ACC112 (cell line): Measurements from ENCODE around the gene CCDC93.
A peak's percentile ranks its signal among the peaks of the same experiment; 100 is the strongest.

ENCODE experiments used
- H2AFZ ChIP-seq: fragments of 200-600 bp; sonication (generic); one replicate; pipeline ENCODE4 v1.6.0; 2017; ENCODE audit warnings: antibody characterized with exemption, low read length; ENCODE audit not compliant: unreplicated experiment
- H3K27ac ChIP-seq: fragments of 200-600 bp; sonication (generic); 2 replicates; pipeline ENCODE4 v1.5.1; 2014; ENCODE audit warnings: low read depth, mild to moderate bottlenecking, antibody characterized with exemption, low read length, moderate library complexity
- H3K27me3 ChIP-seq: fragments of 200-600 bp; sonication (generic); 2 replicates; pipeline ENCODE4 v1.6.1; 2014; ENCODE audit warnings: mild to moderate bottlenecking, antibody characterized with exemption, low read length, moderate library complexity, mixed read lengths; ENCODE audit not compliant: insufficient read depth
- H3K36me3 ChIP-seq: fragments of 200-600 bp; sonication (generic); 2 replicates; pipeline ENCODE4 v1.6.1; 2016; ENCODE audit warnings: mild to moderate bottlenecking, antibody characterized with exemption, low read length, moderate library complexity, mixed read lengths; ENCODE audit not compliant: insufficient read depth
- H3K4me1 ChIP-seq: fragments of 200-600 bp; sonication (generic); one replicate; pipeline ENCODE4 v1.6.1; 2016; ENCODE audit warnings: low read length, mixed read lengths; ENCODE audit not compliant: insufficient read depth, unreplicated experiment, control insufficient read depth
- H3K4me3 ChIP-seq: fragments of 200-600 bp; sonication (generic); 2 replicates; pipeline ENCODE4 v1.5.1; 2014; ENCODE audit warnings: mild to moderate bottlenecking, low read depth, low read length
- H3K79me2 ChIP-seq: fragments of 200-600 bp; sonication (generic); one replicate; pipeline ENCODE4 v1.6.0; 2016; ENCODE audit warnings: low read length; ENCODE audit not compliant: control insufficient read depth, unreplicated experiment, insufficient read depth

Gene CCDC93

GRCh38 chr2:117979911-117980701, 33.8 kb downstream of the CCDC93 start:
- H2AFZ ChIP-seq, result no peak overlapping the region
- H3K4me1 ChIP-seq, result peaks cover 31% of the 10 kb centered on the region
- H3K79me2 ChIP-seq, result peaks cover 8% of the 10 kb centered on the region
- peaks cover 4% of the 10 kb centered on the region; the same call in 1 of the 2 replicates for H3K36me3 ChIP-seq
- H3K27ac ChIP-seq, result peak overlapping the region; percentile 99
- H3K4me3 ChIP-seq, result peak overlapping the region; percentile 28
- no peaks in the 10 kb centered on the region for H3K27me3 ChIP-seq

- H3K4me3 ChIP-seq, result no peak overlapping the region
- peaks cover 8% of the 10 kb centered on the region for H3K79me2 ChIP-seq
- H2AFZ ChIP-seq, result no peak overlapping the region
- H3K36me3 ChIP-seq, result peaks cover 4% of the 10 kb centered on the region; the same call in 1 of the 2 replicates
- no peaks in the 10 kb centered on the region for H3K27me3 ChIP-seq
- H3K4me1 ChIP-seq, result peaks cover 37% of the 10 kb centered on the region
- no peak overlapping the region for H3K27ac ChIP-seq
These were observed 36.2 kb downstream of the CCDC93 start for GRCh38 chr2:117977696-117978095.

- Histone ChIP-seq H3K4me3 (no peak overlapping the region), H3K36me3 (peaks cover 4% of the 10 kb centered on the region), H3K27me3 (no peaks in the 10 kb centered on the region), H3K27ac (no peak overlapping the region), H3K79me2 (peaks cover 8% of the 10 kb centered on the region), H2AFZ (no peak overlapping the region), H3K4me1 (peaks cover 38% of the 10 kb centered on the region)
These were observed 37.3 kb downstream of the CCDC93 start for GRCh38 chr2:117976581-117976980.

GRCh38 chr2:117973498-117974082, 40.3 kb downstream of the CCDC93 start:
- Histone ChIP-seq H3K4me3 (no peak overlapping the region), H3K36me3 (peaks cover 8% of the 10 kb centered on the region), H2AFZ (no peak overlapping the region), H3K4me1 (peaks cover 15% of the 10 kb centered on the region), H3K27ac (peak overlapping the region; percentile 71), H3K27me3 (no peaks in the 10 kb centered on the region), H3K79me2 (no peaks in the 10 kb centered on the region)

- H3K27ac ChIP-seq, result peak overlapping the region; percentile 71
- H2AFZ ChIP-seq, result no peak overlapping the region
- no peaks in the 10 kb centered on the region for H3K27me3 ChIP-seq
- H3K4me3 ChIP-seq, result no peak overlapping the region
- H3K4me1 ChIP-seq, result peaks cover 15% of the 10 kb centered on the region
- H3K79me2 ChIP-seq, result no peaks in the 10 kb centered on the region
- peaks cover 8% of the 10 kb centered on the region for H3K36me3 ChIP-seq
These were observed 41.3 kb downstream of the CCDC93 start for GRCh38 chr2:117972476-117973123.

- Histone ChIP-seq H3K79me2 (no peaks in the 10 kb centered on the region), H3K4me3 (no peak overlapping the region), H3K36me3 (peaks cover 6% of the 10 kb centered on the region), H3K4me1 (peaks cover 15% of the 10 kb centered on the region), H2AFZ (no peak overlapping the region), H3K27ac (no peak overlapping the region), H3K27me3 (no peaks in the 10 kb centered on the region)
These were observed 45.1 kb downstream of the CCDC93 start for GRCh38 chr2:117968722-117969121.

DNA sequence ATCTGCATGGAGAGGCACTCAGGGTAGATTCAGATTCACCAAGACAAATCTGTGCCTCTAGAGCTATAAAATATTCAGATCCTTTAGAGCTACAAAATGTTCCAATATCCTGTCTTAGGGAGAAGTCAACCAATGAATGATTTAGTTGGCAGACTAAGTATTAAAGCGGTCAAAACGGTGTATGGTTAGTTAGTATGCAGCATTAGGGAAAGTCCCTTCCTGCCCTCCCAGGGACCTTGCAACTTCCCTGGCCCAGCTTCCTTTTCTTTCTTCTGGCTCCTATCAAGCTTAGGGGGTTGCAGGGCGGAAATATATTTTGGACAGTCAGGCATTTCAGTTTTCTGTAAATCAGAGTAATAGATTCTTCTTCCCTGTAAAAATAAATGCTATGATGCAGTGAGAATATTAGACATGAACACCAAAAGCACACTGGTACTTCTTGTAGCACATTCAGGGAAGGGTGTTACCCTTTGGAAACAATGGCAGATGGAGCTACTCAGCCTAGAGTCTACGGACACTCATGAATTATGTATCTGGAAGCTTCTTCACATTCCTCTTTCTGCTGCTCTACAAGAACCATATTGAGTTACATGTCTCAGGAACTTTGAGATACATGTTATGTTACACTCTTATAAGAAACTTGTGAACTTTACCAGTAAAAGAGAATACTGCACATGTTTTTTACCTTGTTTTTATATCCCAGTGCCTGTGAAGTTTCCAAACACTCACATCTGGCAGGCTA, 45.7 kb downstream of the CCDC93 start:
- H3K36me3 ChIP-seq, result peaks cover 12% of the 10 kb centered on the region

GRCh38 chr2:117963446-117963845, 50.4 kb downstream of the CCDC93 start:
- Histone ChIP-seq H3K27ac (no peak overlapping the region), H3K4me3 (no peak overlapping the region), H3K4me1 (peaks cover 39% of the 10 kb centered on the region), H3K27me3 (no peaks in the 10 kb centered on the region), H2AFZ (no peak overlapping the region), H3K79me2 (peaks cover 7% of the 10 kb centered on the region), H3K36me3 (peaks cover 13% of the 10 kb centered on the region; the same call in 1 of the 2 replicates)

More for the DNA sequence above, 45.7 kb downstream of the CCDC93 start:
- Histone ChIP-seq H2AFZ (no peak overlapping the region), H3K4me3 (no peak overlapping the region), H3K27me3 (no peaks in the 10 kb centered on the region), H3K4me1 (peaks cover 19% of the 10 kb centered on the region), H3K27ac (no peak overlapping the region), H3K79me2 (peaks cover 2% of the 10 kb centered on the region)

DNA sequence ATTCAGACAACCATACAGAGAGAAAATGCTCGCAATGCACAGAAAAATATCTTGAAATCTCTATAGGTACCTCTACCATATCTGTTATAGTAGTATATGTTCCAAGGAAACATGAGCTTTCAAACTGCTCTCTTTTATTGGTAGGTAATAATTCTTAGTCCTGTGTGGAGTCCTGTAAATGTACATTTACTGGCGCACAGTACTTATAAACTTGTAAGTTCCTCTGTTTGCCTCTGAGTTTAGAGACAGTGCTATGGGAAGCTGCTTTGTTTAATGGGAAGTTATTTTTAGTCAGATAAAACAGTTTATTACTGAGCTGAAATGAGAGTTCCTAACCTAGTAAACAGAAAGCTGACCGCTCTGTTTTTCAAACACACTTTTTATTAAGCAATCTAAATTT, 52.7 kb downstream of the CCDC93 start:
- Histone ChIP-seq H3K36me3 (peaks cover 22% of the 10 kb centered on the region; the same call in 1 of the 2 replicates), H3K4me3 (no peak overlapping the region), H3K27ac (peak overlapping the region; percentile 64), H3K4me1 (peaks cover 53% of the 10 kb centered on the region), H3K79me2 (peaks cover 11% of the 10 kb centered on the region), H3K27me3 (no peaks in the 10 kb centered on the region), H2AFZ (no peak overlapping the region)

DNA sequence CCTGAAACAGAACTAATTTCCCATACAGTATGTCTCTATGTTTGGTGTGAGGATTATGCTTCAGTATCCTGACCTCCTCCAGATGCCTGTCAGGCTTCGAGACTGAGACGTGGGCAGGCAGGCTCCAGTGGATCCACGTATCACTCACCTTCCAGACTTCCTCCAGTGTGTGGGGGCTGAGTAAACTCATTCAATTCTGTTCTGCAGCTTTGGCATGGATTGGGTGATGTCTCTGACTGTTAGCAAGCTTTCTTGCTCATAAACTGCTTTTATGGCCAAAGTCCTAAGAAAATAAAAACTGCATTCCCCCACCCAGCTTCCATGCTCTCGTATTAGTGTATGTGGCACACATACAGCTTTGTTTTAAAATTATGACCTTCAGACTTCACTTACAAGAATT, 53.6 kb downstream of the CCDC93 start:
- H2AFZ ChIP-seq, result no peak overlapping the region

More for the DNA sequence above, 53.6 kb downstream of the CCDC93 start:
- Histone ChIP-seq H3K4me3 (no peak overlapping the region), H3K27me3 (no peaks in the 10 kb centered on the region), H3K36me3 (peaks cover 24% of the 10 kb centered on the region; the same call in 1 of the 2 replicates), H3K4me1 (peaks cover 53% of the 10 kb centered on the region), H3K79me2 (peaks cover 11% of the 10 kb centered on the region), H3K27ac (peak overlapping the region; percentile 64)
